Prostate gland (tissue), 2 donors: ENCODE results near the gene AMTN.

Experiments
- POLR2A ChIP-seq: fragments of 450-650 bp; IDR thresholded peaks from one replicate; pipeline ENCODE4 v1.6.1; 2016; ENCODE audit warnings: antibody characterized with exemption, mild to moderate bottlenecking
- POLR2AphosphoS5 ChIP-seq: sonication (generic); formaldehyde crosslinking; IDR thresholded peaks from one replicate; pipeline ENCODE4 v1.6.1; 2017; ENCODE audit warnings: antibody characterized with exemption
- TF ChIP-seq, protein P1 (sequence below), 4 experiments: fragments of 200-600 bp in 2 of 4; fragments of 450-650 bp in 2 of 4; sonication (generic) in 2 of 4; IDR thresholded peaks; 1 replicate in 3 of 4; 2 replicates in 1 of 4; pipeline ENCODE4 v1.5.1; 2016 to 2019; ENCODE audit warnings: antibody characterized with exemption in 4 of 4, mild to moderate bottlenecking in 2 of 4, moderate library complexity in 2 of 4

DNA sequence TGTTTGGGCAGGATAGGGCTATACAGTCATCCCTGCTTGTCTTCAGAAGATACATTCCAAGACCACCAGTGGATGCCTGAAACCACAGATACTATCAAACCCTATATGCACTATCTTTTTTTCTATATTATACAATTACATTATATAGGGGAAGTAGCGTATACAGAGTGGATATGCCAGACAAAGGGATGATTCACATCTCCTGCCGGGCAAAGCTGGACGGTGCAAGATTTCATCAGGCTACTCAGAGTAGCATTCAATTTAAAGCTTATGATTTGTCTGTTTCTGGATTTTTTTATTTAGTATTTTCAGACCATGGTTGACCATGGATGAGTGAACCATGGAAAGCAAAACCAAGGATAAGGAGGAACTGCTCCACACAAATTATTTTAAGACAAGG lies 7.0 kb upstream of the AMTN start:
- TF ChIP-seq, protein P1, sequence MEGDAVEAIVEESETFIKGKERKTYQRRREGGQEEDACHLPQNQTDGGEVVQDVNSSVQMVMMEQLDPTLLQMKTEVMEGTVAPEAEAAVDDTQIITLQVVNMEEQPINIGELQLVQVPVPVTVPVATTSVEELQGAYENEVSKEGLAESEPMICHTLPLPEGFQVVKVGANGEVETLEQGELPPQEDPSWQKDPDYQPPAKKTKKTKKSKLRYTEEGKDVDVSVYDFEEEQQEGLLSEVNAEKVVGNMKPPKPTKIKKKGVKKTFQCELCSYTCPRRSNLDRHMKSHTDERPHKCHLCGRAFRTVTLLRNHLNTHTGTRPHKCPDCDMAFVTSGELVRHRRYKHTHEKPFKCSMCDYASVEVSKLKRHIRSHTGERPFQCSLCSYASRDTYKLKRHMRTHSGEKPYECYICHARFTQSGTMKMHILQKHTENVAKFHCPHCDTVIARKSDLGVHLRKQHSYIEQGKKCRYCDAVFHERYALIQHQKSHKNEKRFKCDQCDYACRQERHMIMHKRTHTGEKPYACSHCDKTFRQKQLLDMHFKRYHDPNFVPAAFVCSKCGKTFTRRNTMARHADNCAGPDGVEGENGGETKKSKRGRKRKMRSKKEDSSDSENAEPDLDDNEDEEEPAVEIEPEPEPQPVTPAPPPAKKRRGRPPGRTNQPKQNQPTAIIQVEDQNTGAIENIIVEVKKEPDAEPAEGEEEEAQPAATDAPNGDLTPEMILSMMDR (IDR thresholded peaks at IDR 0.05) = no peak
- no peak for TF ChIP-seq POLR2A
- TF ChIP-seq POLR2AphosphoS5 = no peak
